ENCODE results near the gene BMP8A.

GRCh38 chr1:39524591-39525365, 33.3 kb downstream of the BMP8A start:
- no peak for TF ChIP-seq CTCF (IDR thresholded peaks at IDR 0.05)
- no peak for TF ChIP-seq POLR2AphosphoS5 (IDR thresholded peaks at IDR 0.05)
